ENCODE results near the gene JPH2. TPM values are rescaled to one million over a fixed set of nuclear protein-coding genes. Genes with fewer than 3 reads are reported as not detected.

The JPH2 gene
- total and polyA plus RNA-seq, 2 donors from 2014 or later, result 2.5 to 11.4 TPM

GRCh38 chr20:44080064-44080463 is 106.9 kb downstream of the JPH2 start:
- H3K27ac ChIP-seq (ENCODE audit: low read depth in 2 of 2, low read length in 2 of 2), result no peak overlapping the region
- intact Hi-C loops (cut with DNase I), result no loop called here
- DNase-seq, result no peak
- no peak overlapping the region for H3K4me3 ChIP-seq (ENCODE audit: low read length in 3 of 3)
- no peak overlapping the region for H3K9ac ChIP-seq (ENCODE audit: low read length in 3 of 3)
- H3K36me3 ChIP-seq (ENCODE audit: control insufficient read depth in 2 of 3, insufficient read depth in 3 of 3, low read length in 3 of 3), result no peaks in the 10 kb centered on the region
- no peak for FAIRE-seq
- TF ChIP-seq CTCF (IDR thresholded peaks at IDR 0.05; ENCODE audit: borderline replicate concordance, extremely low read depth, insufficient read depth), result no peak
- H3K27me3 ChIP-seq (ENCODE audit: control insufficient read depth, insufficient read depth, low read length), result peaks cover 2% of the 10 kb centered on the region
- H3K9me3 ChIP-seq (ENCODE audit: control insufficient read depth in 2 of 3, insufficient read depth in 1 of 3, low read length in 3 of 3), result no peaks in the 10 kb centered on the region
- peaks cover 0 to 5% (median 0%) of the 10 kb centered on the region in 3 donors for H3K4me1 ChIP-seq (ENCODE audit: control insufficient read depth in 2 of 3, insufficient read depth in 2 of 3, low read depth in 1 of 3, low read length in 3 of 3)

- intact Hi-C loops (cut with DNase I), result loop anchor here (5.0 kb wide), 1 partner anchor 327 kb away; no protein-coding TSS in a partner anchor
- H3K4me3 ChIP-seq (ENCODE audit: low read length in 3 of 3), result no peak overlapping the region
- TF ChIP-seq CTCF (IDR thresholded peaks at IDR 0.05; ENCODE audit: borderline replicate concordance, extremely low read depth, insufficient read depth), result no peak
- FAIRE-seq (no peak), DNase-seq (peak in 1 of 5 donors; percentile 13)
- H3K27ac ChIP-seq (ENCODE audit: low read depth in 2 of 2, low read length in 2 of 2), result no peak overlapping the region
- H3K9me3 ChIP-seq (ENCODE audit: control insufficient read depth in 2 of 3, insufficient read depth in 1 of 3, low read length in 3 of 3), result no peaks in the 10 kb centered on the region
- H3K36me3 ChIP-seq (ENCODE audit: control insufficient read depth in 2 of 3, insufficient read depth in 3 of 3, low read length in 3 of 3), result no peaks in the 10 kb centered on the region
- no peak overlapping the region for H3K9ac ChIP-seq (ENCODE audit: low read length in 3 of 3)
- H3K4me1 ChIP-seq (ENCODE audit: control insufficient read depth in 2 of 3, insufficient read depth in 2 of 3, low read depth in 1 of 3, low read length in 3 of 3), result peaks cover 0 to 5% (median 0%) of the 10 kb centered on the region in 3 donors
- H3K27me3 ChIP-seq (ENCODE audit: control insufficient read depth, insufficient read depth, low read length), result peaks cover 2% of the 10 kb centered on the region
Measured at GRCh38 chr20:44079291-44079690, 107.7 kb downstream of the JPH2 start.

GRCh38 chr20:44075950-44076232 is 111.1 kb downstream of the JPH2 start:
- peaks cover 2% of the 10 kb centered on the region for H3K27me3 ChIP-seq (ENCODE audit: control insufficient read depth, insufficient read depth, low read length)

More at GRCh38 chr20:44075950-44076232, 111.1 kb downstream of the JPH2 start:
- DNase-seq, result no peak
- H3K4me1 ChIP-seq (ENCODE audit: control insufficient read depth in 2 of 3, insufficient read depth in 2 of 3, low read depth in 1 of 3, low read length in 3 of 3), result peaks cover 0 to 1% (median 0%) of the 10 kb centered on the region in 3 donors
- H3K9me3 ChIP-seq (ENCODE audit: control insufficient read depth in 2 of 3, insufficient read depth in 1 of 3, low read length in 3 of 3), result no peaks in the 10 kb centered on the region
- intact Hi-C loops (cut with DNase I), result loop anchor here (5.0 kb wide), 1 partner anchor 324 kb away; no protein-coding TSS in a partner anchor
- no peak for TF ChIP-seq CTCF (IDR thresholded peaks at IDR 0.05; ENCODE audit: borderline replicate concordance, extremely low read depth, insufficient read depth)
- no peak for FAIRE-seq
- no peak overlapping the region for H3K9ac ChIP-seq (ENCODE audit: low read length in 3 of 3)
- no peak overlapping the region for H3K27ac ChIP-seq (ENCODE audit: low read depth in 2 of 2, low read length in 2 of 2)
- no peaks in the 10 kb centered on the region for H3K36me3 ChIP-seq (ENCODE audit: control insufficient read depth in 2 of 3, insufficient read depth in 3 of 3, low read length in 3 of 3)
- H3K4me3 ChIP-seq (ENCODE audit: low read length in 3 of 3), result no peak overlapping the region

Measured in kidney (tissue), 14 donors.